BLaER1 (cell line): ENCODE data around the gene SWAP70.

Source experiments
- H3K27ac ChIP-seq: shearing (Covaris generic); formaldehyde crosslinking; 2 replicates; pipeline ENCODE4 v1.8.1; 2022
- H3K27me3 ChIP-seq: shearing (Covaris generic); formaldehyde crosslinking; 2 replicates; pipeline ENCODE4 v1.8.1; 2022
- H3K36me3 ChIP-seq: shearing (Covaris generic); formaldehyde crosslinking; 2 replicates; pipeline ENCODE4 v1.8.1; 2022
- H3K4me1 ChIP-seq: shearing (Covaris generic); formaldehyde crosslinking; 2 replicates; pipeline ENCODE4 v1.8.1; 2022
- H3K4me2 ChIP-seq: shearing (Covaris generic); formaldehyde crosslinking; 2 replicates; pipeline ENCODE4 v1.8.1; 2022
- H3K4me3 ChIP-seq: shearing (Covaris generic); formaldehyde crosslinking; 2 replicates; pipeline ENCODE4 v1.8.1; 2022
- H3K9ac ChIP-seq: shearing (Covaris generic); formaldehyde crosslinking; 2 replicates; pipeline ENCODE4 v1.8.1; 2022
- H3K9me3 ChIP-seq: shearing (Covaris generic); formaldehyde crosslinking; 2 replicates; pipeline ENCODE4 v1.8.1; 2022
- H4K20me1 ChIP-seq: shearing (Covaris generic); formaldehyde crosslinking; 2 replicates; pipeline ENCODE4 v1.8.1; 2022
- Cebpa-rat ChIP-seq: shearing (Covaris generic); IDR thresholded peaks from 2 replicates; pipeline ENCODE4 v1.8.1; 2022

Gene SWAP70

DNA sequence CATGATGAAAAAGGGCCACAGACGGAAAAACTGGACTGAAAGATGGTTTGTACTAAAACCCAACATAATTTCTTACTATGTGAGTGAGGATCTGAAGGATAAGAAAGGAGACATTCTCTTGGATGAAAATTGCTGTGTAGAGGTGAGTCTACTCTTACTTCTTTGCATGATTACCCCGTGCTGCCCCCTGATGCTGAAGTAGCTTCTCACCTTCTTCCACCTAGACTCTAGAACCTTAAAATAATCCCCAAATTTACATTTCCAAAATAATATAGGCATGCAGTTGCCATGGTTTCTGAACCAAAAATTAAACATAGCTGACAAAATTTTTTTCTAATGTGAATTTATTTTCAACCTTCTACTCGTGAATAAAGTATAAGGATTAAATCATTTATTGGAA lies 64.2 kb downstream of the SWAP70 start:
- H3K27me3 ChIP-seq, result no peaks in the 10 kb centered on the region
- no peak overlapping the region for H3K4me3 ChIP-seq
- no peak overlapping the region for H3K4me2 ChIP-seq
- H3K4me1 ChIP-seq, result no peaks in the 10 kb centered on the region
- TF ChIP-seq Cebpa-rat, result no peak
- no peak overlapping the region for H3K27ac ChIP-seq
- no peaks in the 10 kb centered on the region for H4K20me1 ChIP-seq
- H3K36me3 ChIP-seq, result peaks cover 35% of the 10 kb centered on the region
- no peaks in the 10 kb centered on the region for H3K9me3 ChIP-seq
- no peak overlapping the region for H3K9ac ChIP-seq

DNA sequence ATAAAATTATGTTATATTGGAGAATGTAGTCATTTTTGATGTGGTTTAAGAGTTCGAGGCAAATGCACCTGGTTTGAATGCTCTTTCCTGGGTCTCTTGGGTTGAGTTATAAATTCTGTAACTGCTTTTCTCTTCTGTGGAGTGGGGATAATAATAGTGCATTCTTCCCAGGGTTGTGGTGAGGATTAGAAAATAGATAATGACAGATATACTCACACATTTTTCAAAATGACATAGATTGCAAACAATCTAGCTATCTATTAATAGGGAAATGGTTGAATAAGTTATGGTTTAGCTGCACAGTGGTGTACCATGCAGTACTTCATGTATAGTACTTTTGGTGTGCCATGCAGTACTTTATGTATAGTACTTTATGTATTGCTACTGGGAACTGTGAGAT lies 67.4 kb downstream of the SWAP70 start:
- H4K20me1 ChIP-seq, result no peaks in the 10 kb centered on the region
- no peaks in the 10 kb centered on the region for H3K4me1 ChIP-seq
- H3K27ac ChIP-seq, result no peak overlapping the region
- peaks cover 62% of the 10 kb centered on the region for H3K36me3 ChIP-seq
- TF ChIP-seq Cebpa-rat, result no peak
- H3K9ac ChIP-seq, result no peak overlapping the region
- H3K4me3 ChIP-seq, result no peak overlapping the region
- no peaks in the 10 kb centered on the region for H3K27me3 ChIP-seq
- peaks cover 25% of the 10 kb centered on the region for H3K9me3 ChIP-seq
- no peak overlapping the region for H3K4me2 ChIP-seq

DNA sequence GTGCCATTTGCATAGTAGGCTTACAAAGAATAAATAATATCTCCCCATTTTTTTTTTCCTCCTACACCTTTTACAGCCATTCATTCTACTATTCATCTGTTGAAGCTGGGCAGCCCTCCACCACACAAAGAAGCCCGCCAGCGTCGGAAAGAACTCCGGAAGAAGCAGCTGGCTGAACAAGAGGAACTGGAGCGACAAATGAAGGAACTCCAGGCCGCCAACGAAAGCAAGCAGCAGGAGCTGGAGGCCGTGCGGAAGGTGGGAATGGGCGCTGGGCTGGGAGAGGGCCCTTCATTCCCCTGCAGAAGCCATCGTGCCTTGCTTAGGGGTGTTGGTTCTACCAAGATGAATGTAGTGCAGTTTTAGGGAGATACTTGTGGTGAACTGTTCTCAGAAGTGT lies 68.6 kb downstream of the SWAP70 start:
- Histone ChIP-seq H3K27ac (no peak overlapping the region), H3K4me2 (no peak overlapping the region)
- TF ChIP-seq Cebpa-rat, result no peak

DNA sequence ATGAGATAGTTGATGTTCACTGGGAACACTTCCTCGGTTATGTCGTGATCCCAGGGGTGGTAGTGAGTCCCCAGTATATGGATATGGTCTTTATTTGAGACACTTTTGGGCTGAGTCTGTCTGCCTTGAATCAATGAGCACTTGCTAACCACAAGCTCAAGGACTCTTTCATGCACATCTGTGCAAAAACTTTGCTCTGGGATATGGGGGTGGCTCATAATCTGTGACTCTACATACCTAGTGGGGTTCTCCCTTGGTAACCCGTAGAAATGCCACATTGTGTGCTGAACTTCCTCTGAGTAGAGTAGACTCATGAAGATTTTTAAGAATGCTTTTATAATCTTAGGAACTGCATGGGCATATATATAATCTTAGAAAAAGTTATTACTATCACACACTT lies 69.3 kb downstream of the SWAP70 start:
- no peak overlapping the region for H3K9ac ChIP-seq
- H3K4me2 ChIP-seq, result no peak overlapping the region
- no peak for TF ChIP-seq Cebpa-rat
- peaks cover 36% of the 10 kb centered on the region for H3K9me3 ChIP-seq
- no peaks in the 10 kb centered on the region for H3K27me3 ChIP-seq
- no peaks in the 10 kb centered on the region for H4K20me1 ChIP-seq
- no peak overlapping the region for H3K27ac ChIP-seq
- peaks cover 68% of the 10 kb centered on the region for H3K36me3 ChIP-seq
- no peak overlapping the region for H3K4me3 ChIP-seq
- H3K4me1 ChIP-seq, result peaks cover 4% of the 10 kb centered on the region

More for the DNA sequence above, 68.6 kb downstream of the SWAP70 start:
- Histone ChIP-seq H3K9me3 (peaks cover 36% of the 10 kb centered on the region), H3K4me1 (no peaks in the 10 kb centered on the region), H3K36me3 (peaks cover 71% of the 10 kb centered on the region), H3K27me3 (no peaks in the 10 kb centered on the region), H3K4me3 (no peak overlapping the region), H3K9ac (no peak overlapping the region), H4K20me1 (no peaks in the 10 kb centered on the region)

DNA sequence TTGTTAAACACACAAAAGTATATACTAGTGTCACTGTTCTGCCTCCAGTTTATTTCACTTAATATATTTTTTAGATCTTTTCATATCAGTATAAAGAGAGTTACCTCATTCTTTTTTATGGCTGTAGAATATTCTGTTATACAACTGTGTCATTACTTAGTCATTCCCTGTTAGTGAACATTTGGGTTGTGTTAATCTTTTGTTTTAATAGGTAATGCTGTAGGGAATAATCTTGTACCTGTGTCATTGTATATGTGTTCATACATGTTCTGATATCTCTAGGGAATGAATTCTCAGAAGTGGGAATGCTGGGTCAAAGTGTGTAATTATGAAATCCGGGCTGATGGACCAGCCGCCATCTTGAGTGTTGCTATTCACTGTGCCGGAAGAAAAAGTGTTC lies 71.4 kb downstream of the SWAP70 start:
- Histone ChIP-seq H3K9ac (no peak overlapping the region), H3K9me3 (peaks cover 36% of the 10 kb centered on the region), H4K20me1 (no peaks in the 10 kb centered on the region), H3K27me3 (no peaks in the 10 kb centered on the region), H3K36me3 (peaks cover 64% of the 10 kb centered on the region), H3K4me1 (peaks cover 22% of the 10 kb centered on the region), H3K4me3 (no peak overlapping the region), H3K4me2 (no peak overlapping the region), H3K27ac (no peak overlapping the region)
- no peak for TF ChIP-seq Cebpa-rat

DNA sequence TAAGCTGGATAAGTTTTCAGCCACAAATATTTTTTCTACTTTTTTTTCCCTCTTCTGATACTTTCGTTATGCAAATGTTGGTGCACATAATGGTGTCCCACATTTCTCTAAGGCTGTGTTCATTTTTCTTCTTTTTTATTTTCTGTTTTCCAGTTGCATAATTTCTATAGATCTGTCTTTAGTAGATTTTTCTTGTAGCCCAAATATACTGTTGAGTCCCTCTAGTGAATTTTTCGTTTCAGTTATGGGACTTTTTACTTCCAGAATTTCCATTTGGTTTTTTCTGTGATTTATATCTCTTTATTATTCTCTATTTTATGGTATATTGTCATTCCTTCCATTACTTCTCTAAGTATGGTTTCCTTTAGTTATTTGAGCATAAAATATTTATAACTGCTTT lies 72.0 kb downstream of the SWAP70 start:
- no peak overlapping the region for H3K27ac ChIP-seq
- peaks cover 71% of the 10 kb centered on the region for H3K36me3 ChIP-seq
- H4K20me1 ChIP-seq, result no peaks in the 10 kb centered on the region
- no peak for TF ChIP-seq Cebpa-rat
- peaks cover 22% of the 10 kb centered on the region for H3K4me1 ChIP-seq
- peaks cover 36% of the 10 kb centered on the region for H3K9me3 ChIP-seq
- no peak overlapping the region for H3K9ac ChIP-seq
- no peaks in the 10 kb centered on the region for H3K27me3 ChIP-seq
- H3K4me3 ChIP-seq, result no peak overlapping the region
- no peak overlapping the region for H3K4me2 ChIP-seq

DNA sequence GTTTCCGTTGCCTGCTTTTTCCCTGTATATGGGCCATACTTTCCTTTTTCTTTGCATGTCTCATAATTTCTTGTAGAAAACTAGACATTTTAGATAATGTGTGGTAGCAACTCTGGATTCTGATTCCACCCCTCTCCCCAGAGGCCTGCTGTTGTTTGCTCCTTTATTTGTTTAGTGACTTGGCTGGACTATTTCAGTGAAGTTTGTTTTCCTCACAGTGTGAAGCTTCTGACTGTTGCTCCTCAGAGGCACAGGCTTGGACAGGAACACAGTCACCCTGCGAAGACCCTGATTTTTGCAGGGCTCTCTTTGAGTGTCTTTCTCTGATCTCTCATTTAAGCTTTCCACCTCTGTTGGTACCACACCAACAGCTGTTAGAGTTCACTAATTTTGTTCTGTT lies 72.5 kb downstream of the SWAP70 start:
- Histone ChIP-seq H3K36me3 (peaks cover 75% of the 10 kb centered on the region), H3K9ac (no peak overlapping the region), H4K20me1 (no peaks in the 10 kb centered on the region), H3K4me2 (no peak overlapping the region), H3K4me1 (peaks cover 22% of the 10 kb centered on the region), H3K9me3 (peaks cover 36% of the 10 kb centered on the region), H3K4me3 (no peak overlapping the region), H3K27ac (no peak overlapping the region), H3K27me3 (no peaks in the 10 kb centered on the region)
- no peak for TF ChIP-seq Cebpa-rat

DNA sequence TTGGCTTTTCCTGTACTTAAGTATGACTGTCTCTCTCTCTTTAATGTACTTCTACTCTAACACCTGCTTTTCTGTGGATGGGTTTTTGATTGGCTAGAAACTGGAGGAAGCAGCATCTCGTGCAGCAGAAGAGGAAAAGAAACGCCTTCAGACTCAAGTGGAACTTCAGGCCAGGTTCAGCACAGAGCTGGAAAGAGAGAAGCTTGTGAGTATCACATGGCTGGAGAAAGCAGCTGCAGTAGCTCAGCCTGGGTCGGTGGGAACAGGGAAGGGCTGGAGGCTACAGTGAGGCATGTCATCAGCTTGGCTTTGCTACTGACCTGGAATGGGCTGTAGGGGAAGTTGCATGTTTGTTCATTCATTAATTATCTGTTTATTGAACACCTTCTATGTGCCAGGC lies 74.2 kb downstream of the SWAP70 start:
- Histone ChIP-seq H3K4me1 (peaks cover 22% of the 10 kb centered on the region), H3K9me3 (peaks cover 41% of the 10 kb centered on the region), H3K36me3 (peaks cover 78% of the 10 kb centered on the region), H3K27ac (peak overlapping the region; percentile 4; the same call in 1 of the 2 replicates), H3K27me3 (no peaks in the 10 kb centered on the region), H3K4me3 (no peak overlapping the region), H3K4me2 (peak overlapping the region; percentile 45; the same call in 1 of the 2 replicates), H3K9ac (no peak overlapping the region), H4K20me1 (no peaks in the 10 kb centered on the region)
- TF ChIP-seq Cebpa-rat, result no peak

DNA sequence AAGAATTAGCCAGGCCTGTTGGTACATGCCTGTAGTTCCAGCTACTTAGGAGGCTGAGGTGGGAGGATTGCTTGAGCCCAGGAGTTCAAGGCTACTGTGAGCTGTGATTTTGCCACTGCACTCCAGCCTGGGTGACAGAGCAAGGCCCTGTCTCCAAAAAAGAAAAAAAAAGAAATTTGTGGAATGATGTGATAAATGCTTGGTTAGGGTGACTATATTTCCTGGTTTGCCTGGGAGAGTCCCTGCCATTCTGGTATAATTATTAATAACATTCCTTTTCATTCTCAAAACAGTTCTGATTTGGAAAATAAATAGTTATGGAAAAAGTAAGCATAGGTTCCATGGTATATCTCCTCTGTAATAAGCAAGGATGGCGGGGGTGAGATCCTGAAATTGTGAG lies 74.8 kb downstream of the SWAP70 start:
- peaks cover 22% of the 10 kb centered on the region for H3K4me1 ChIP-seq
- H3K9ac ChIP-seq, result no peak overlapping the region
- peak overlapping the region; percentile 4; the same call in 1 of the 2 replicates for H3K27ac ChIP-seq
- no peak for TF ChIP-seq Cebpa-rat
- H3K27me3 ChIP-seq, result no peaks in the 10 kb centered on the region
- H3K4me2 ChIP-seq, result peak overlapping the region; percentile 45
- peaks cover 72% of the 10 kb centered on the region for H3K36me3 ChIP-seq
- no peak overlapping the region for H3K4me3 ChIP-seq
- H4K20me1 ChIP-seq, result no peaks in the 10 kb centered on the region
- H3K9me3 ChIP-seq, result peaks cover 43% of the 10 kb centered on the region

DNA sequence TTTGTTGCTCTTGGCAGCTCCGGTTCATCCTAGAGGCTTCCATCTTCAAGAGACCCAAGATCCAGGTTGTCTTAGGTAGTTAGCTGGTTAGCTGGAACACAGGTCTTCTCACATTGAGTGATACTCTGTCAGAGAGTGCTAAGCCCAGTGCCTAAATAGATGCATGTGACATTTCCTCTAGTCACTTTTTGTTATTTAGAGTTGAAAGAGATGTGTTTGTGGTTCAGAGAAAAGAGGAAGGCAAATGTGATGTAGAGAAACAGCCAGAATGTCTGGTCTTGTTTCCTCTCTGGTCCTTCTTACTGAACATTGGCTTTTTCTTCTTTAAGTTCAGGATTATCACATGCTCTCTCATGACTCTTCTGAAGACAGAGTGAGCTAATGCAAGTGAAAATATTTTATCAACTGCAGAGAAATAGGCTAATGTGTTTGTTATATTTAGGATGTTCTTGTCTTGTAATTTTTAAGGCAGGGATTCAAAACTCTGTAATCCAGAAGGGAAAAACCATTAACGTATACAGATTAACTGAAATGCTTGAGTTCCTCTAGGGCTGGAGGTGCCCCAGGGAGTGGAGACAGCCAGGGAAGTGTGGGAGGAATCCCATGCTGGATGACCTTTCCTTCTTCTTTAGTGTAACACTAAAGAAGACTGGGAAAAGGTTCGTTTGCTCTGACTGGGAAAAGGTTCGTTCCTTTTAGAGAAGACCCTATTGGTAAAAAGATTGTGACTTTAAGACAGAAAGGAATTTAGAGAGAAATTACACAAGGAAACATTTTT lies 75.4 kb downstream of the SWAP70 start:
- H3K4me3 ChIP-seq, result no peak overlapping the region
- H3K27me3 ChIP-seq, result no peaks in the 10 kb centered on the region
- no peak overlapping the region for H3K9ac ChIP-seq
- TF ChIP-seq Cebpa-rat, result no peak
- peaks cover 40% of the 10 kb centered on the region for H3K9me3 ChIP-seq
- H3K27ac ChIP-seq, result peak overlapping the region; percentile 4; the same call in 1 of the 2 replicates
- H3K4me2 ChIP-seq, result peak overlapping the region; percentile 45
- peaks cover 66% of the 10 kb centered on the region for H3K36me3 ChIP-seq
- no peaks in the 10 kb centered on the region for H4K20me1 ChIP-seq
- H3K4me1 ChIP-seq, result peaks cover 22% of the 10 kb centered on the region
